Thoracic aorta endothelial cell (primary cell): ENCODE measurements around the gene TOP3A. TPM values are rescaled to one million over a fixed set of nuclear protein-coding genes. Genes with fewer than 3 reads are reported as not detected.

Experiments used
- total RNA-seq: library from RNA; depleted of rRNA; stranded (reverse); fragments of >200 nt; gene quantifications from 2 replicates; pipeline ENCODE4 v1.2.3, GENCODE V29; 2012

TOP3A gene, protein sequence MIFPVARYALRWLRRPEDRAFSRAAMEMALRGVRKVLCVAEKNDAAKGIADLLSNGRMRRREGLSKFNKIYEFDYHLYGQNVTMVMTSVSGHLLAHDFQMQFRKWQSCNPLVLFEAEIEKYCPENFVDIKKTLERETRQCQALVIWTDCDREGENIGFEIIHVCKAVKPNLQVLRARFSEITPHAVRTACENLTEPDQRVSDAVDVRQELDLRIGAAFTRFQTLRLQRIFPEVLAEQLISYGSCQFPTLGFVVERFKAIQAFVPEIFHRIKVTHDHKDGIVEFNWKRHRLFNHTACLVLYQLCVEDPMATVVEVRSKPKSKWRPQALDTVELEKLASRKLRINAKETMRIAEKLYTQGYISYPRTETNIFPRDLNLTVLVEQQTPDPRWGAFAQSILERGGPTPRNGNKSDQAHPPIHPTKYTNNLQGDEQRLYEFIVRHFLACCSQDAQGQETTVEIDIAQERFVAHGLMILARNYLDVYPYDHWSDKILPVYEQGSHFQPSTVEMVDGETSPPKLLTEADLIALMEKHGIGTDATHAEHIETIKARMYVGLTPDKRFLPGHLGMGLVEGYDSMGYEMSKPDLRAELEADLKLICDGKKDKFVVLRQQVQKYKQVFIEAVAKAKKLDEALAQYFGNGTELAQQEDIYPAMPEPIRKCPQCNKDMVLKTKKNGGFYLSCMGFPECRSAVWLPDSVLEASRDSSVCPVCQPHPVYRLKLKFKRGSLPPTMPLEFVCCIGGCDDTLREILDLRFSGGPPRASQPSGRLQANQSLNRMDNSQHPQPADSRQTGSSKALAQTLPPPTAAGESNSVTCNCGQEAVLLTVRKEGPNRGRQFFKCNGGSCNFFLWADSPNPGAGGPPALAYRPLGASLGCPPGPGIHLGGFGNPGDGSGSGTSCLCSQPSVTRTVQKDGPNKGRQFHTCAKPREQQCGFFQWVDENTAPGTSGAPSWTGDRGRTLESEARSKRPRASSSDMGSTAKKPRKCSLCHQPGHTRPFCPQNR
- total RNA-seq: 58.6 and 62.0 TPM in 2 replicates

DNA sequence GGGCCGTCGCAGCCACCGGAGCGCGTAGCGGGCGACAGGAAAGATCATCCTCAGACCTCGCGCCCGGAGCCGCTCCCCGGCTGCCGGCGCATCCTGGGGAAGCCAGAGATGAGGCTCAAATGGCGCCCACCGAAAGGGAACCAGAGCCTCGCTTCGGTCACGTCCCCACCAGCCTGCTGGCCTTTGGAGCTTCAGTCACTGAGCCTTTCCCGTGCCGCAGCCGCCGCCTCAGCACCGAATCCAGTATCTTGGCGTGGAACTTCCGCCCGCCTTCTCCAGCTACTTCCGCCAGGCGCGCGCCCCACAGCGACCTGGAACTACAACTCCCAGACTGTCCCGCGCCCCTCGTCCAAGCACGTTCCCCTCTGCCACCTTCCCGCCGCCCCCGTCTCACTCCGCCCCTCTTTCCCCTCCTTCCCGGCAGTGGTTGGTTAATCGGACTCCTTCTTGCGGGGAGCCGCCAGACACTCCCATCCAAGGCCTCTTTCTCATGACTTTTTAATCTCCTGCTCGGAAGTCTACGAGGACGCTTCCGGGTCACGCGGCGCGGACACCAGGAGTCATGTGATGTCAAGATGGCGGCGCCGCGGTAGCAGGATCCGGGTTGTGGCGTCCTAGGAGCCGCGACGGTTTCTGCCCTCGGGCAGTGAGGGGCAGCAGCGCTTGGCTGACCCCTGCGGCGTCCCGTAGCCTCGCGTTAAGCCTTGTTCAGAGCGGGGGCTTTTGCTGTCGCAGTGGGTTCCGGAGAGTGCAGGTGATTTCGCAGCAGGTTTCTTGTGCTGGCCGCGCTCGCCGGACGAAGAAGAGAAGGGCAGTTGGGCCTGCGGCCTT lies at the start of gene TOP3A, which contains the start of gene SMCR8:
TOP3A (minus strand) TSS at position 264 of the 831 bp plus-strand sequence; CDS start at position 48, 216 bp downstream.
SMCR8 (plus strand) TSS at position 563 of the 831 bp plus-strand sequence. CDS start 497 bp downstream, outside the sequence.

DNA sequence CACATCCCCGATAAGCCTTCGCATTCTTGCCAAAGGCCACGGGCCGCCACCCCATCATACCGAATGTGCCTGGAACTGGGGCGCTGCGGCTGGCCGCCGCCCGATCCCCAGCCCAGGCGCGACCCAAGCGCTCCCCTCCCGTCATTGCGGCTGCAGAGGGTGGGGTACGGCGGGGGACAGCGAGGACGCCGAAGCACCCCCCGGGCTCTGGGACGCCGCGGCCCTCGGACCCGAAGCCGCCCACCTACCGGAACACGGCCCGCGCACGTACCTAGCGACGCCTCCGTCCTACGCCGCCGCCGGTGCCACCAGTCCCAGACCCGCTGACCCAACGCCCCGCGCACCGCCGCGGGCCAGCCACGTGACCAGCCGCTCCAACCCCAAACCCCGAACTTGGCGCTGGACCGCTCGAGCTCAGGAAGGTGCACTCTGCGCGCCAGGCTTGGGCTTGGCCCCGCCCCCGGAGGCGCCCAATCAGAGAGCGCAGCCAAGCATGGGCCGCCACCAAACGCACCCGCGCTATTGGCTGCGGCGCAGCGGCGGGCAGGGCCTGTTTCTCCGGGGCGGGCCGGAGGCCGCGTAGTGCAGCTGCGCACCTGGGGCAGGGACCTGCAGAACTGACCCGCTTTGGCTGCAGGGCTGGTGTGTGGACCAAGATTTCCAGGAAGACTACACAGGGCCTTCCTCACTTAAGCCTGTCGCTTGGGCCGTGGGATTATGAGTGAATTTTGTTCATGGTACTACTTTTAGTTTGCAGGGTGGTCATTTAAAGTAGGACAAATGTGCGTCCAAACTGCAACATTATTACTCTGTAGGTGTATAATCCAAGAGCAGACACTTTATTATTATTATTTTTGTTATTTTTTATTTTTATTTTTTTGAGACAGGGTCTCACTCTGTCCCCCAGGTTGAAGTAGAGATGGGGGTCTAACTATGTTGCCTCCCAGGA lies 48.6 kb upstream of the TOP3A start, which contains the start of gene SHMT1:
SHMT1 (minus strand) TSS at position 450 of the 949 bp plus-strand sequence. CDS start 7,569 bp downstream, outside the sequence.

DNA sequence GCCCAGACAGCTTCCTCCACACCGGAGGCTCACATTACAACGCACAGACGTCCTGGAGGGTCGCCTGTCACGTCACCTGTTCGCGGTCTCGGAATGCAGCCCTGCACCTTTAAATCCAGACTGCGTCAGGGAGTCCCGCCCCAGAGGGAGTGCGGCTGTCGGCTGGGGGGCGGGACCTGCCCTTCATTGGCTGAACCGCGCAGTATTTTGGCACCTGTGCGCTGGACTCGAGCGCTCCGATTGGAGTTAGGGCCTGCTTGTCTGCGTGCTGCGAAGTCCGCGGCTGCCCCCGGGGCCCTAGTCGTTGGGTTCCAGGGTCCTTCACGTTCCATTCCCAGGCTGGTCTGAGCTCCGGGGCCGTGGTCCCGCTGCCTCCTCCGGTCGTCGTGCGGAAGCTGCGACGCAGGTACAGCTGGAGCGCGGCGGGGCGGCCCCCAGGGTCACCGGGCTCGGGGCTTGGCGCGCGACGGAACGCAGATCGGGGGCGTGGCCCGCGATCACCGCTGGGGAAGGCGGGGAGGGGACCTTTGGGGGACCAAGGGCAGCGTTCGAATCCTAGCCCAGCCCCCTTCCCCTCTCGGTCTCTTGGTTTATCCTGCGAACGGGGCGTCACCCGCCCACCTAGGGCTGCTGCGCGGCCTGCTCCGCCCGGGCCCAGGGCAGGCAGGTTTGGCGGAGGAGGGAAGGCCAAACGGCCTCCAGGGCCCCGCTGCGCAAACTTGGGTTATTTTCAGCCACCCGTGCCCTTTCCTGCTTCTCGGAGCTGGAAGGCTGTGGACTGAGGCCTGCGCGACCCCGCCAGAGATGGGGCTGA lies 54.3 kb downstream of the TOP3A start, which contains the start of gene MIEF2:
MIEF2 (plus strand) TSS at position 331 of the 814 bp plus-strand sequence. CDS start 2,059 bp downstream, outside the sequence.

DNA sequence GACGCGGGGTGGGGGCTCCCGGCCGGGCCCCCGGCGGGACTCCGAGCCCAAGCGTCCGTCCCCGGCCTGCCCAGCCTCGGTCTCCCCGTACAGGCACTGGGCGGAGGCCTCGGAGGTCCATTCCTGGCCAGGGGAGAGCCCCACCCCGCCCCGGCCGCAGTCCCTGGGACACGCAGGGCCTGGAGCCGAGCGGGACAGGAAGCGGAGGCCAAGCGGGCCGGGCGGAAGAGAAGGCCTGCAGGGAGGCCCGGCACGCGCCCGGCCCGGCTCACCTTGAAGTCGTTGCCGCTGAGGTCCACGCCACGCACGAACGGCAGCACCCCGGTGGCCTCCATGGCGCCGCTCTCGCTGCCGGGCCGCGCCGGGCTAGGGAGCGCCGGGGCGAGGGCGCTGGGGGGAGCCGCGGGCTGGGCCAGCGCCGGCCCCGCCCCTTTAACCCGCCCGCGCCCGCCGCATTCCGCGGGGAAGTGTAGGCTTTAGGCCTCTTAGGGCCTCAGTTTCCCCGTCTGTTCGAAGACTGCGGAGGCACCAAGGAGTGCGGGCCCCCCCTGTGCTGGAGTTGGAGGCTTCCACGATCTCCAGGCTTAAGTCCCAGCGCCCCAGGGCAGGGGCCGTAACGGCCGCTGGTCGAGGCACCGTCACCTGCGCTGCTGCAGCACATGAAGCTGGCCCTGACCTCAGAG lies 56.3 kb downstream of the TOP3A start, which contains the start of gene FLII:
FLII (minus strand) TSS at position 383 of the 683 bp plus-strand sequence; CDS start at position 335, 48 bp downstream.

DNA sequence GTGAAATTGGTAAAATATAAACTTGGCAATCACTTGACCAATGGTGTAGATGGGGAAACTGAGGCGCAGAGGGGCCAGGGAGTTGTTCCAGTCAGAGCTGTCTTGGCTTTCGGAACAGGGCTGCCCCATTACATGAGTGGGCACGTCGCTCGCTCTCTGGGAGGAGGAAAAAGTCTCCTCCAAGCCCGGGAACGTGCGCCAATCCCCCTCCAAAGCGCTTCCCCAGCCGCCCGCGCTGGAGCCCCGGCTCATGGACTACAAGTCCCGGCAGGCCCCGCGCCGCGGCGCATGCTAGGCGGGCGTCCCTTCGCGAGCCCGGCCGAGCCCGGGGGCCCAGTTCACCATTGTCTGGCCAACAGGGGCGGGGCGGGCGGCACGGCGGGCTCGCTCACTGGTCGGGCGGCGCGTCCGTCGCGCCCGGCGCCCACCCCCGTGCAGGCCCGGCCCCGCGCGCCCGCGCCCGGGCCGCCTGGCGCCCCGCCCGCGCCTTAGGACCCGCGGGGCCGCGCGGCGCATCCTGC lies 89.6 kb downstream of the TOP3A start, which contains the start of gene LLGL1:
LLGL1 (plus strand) TSS at position 515 of the 521 bp plus-strand sequence. CDS start 48 bp downstream, outside the sequence.

Other genes with a start within 250 kb of the TOP3A start
- 36.6 and 47.3 TPM in 2 replicates for gene DRG2, start 227.0 kb downstream of the TOP3A start, total RNA-seq
- gene MYO15A, start 206.2 kb downstream of the TOP3A start, total RNA-seq: 0.22 and 0.27 TPM in 2 replicates
- 100 and 115 TPM in 2 replicates for gene ALKBH5, start 131.2 kb downstream of the TOP3A start, total RNA-seq
- 33.8 and 38.3 TPM in 2 replicates for gene LLGL1, start 89.4 kb downstream of the TOP3A start, total RNA-seq
- gene FLII, start 56.3 kb downstream of the TOP3A start, total RNA-seq: 253 and 319 TPM in 2 replicates
- 7.8 and 8.0 TPM in 2 replicates for gene MIEF2, start 54.3 kb downstream of the TOP3A start, total RNA-seq
- 20.6 and 25.0 TPM in 2 replicates for gene SMCR8, start 299 bp upstream of the TOP3A start, total RNA-seq
- 21.5 and 27.3 TPM in 2 replicates for gene SHMT1, start 48.6 kb upstream of the TOP3A start, total RNA-seq
- not detected in 2 replicates for gene EVPLL, start 62.8 kb upstream of the TOP3A start, total RNA-seq
- not detected in 2 replicates for gene LGALS9C, start 161.8 kb upstream of the TOP3A start, total RNA-seq